ENCODE measurements around the gene ADRM1. TPM values are rescaled to one million over a fixed set of nuclear protein-coding genes. Genes with fewer than 3 reads are reported as not detected.

The ADRM1 gene
- total RNA-seq, 1 donor from 2014 or later: 125 TPM

DNA sequence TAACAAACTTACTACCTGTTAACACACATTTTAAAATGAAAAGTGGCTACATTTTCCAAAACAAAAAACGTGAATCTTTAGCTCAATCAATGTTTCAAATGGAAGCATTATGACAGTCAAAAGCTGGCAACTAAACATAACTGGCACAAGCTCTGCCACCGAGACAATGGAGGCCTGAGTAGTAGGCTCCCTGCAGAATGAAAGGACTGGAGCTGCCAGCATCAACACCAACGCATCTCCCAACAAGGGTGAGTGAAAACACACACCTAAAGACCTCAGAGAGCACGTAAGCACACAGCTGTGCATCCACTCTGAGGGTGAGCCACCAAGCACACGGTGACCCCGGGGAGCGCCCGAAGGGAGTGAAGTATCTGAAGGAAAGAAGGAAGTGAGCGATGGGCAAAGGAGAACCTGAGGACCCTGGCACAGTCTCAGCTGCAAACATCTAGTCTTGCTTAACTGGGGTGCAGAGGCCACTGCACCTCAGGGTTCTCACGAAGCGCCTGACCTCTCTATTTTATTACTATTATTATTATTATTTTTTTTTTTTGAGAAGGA lies 1.6 kb upstream of the ADRM1 start:
- no peaks in the 10 kb centered on the region for H3K9me3 Mint-ChIP-seq (ENCODE audit: unreplicated experiment)
- Histone ChIP-seq H3K4me2 (ENCODE audit: low read length) (no peak overlapping the region), H3K79me2 (ENCODE audit: insufficient read depth, low read length) (peaks cover 32% of the 10 kb centered on the region), H4K20me1 (ENCODE audit: insufficient read depth, low read length) (peaks cover 33% of the 10 kb centered on the region), H3K27ac (ENCODE audit: low read depth, low read length) (no peak overlapping the region), H3K4me1 (ENCODE audit: insufficient read depth, low read length) (peaks cover 19% of the 10 kb centered on the region), H3K4me3 (ENCODE audit: insufficient read depth, low read depth, low read length) (no peak overlapping the region), H2AFZ (ENCODE audit: low read depth, low read length) (no peak overlapping the region), H3K9ac (ENCODE audit: low read length) (no peak overlapping the region), H3K9me3 (ENCODE audit: insufficient read depth, low read depth, low read length) (no peaks in the 10 kb centered on the region), H3K27me3 (ENCODE audit: insufficient read depth, low read length) (no peaks in the 10 kb centered on the region), H3K36me3 (ENCODE audit: insufficient read depth, low read length) (peaks cover 4% of the 10 kb centered on the region)
- peak overlapping the region; percentile 84 for H3K4me3 Mint-ChIP-seq (ENCODE audit: unreplicated experiment)
- H3K27me3 Mint-ChIP-seq (ENCODE audit: low read depth, unreplicated experiment): no peaks in the 10 kb centered on the region
- FAIRE-seq (no peak), DNase-seq (ENCODE audit: low read depth) (no peak)
- H3K36me3 Mint-ChIP-seq (ENCODE audit: low read depth, unreplicated experiment): peaks cover 6% of the 10 kb centered on the region
- peaks cover 7% of the 10 kb centered on the region for H3K4me1 Mint-ChIP-seq (ENCODE audit: low read depth, unreplicated experiment)
- H3K27ac Mint-ChIP-seq (ENCODE audit: unreplicated experiment): no peak overlapping the region
- no peak for TF ChIP-seq EZH2 (IDR thresholded peaks at IDR 0.05; ENCODE audit: insufficient read depth, low read length)
- TF ChIP-seq CTCF (IDR thresholded peaks at IDR 0.05; ENCODE audit: insufficient read depth, low read depth, low read length): no peak

- H3K27ac ChIP-seq (ENCODE audit: low read depth, low read length): peak overlapping the region; percentile 94
- no peak for FAIRE-seq
- Mint-ChIP-seq H3K36me3 (ENCODE audit: low read depth, unreplicated experiment) (peaks cover 6% of the 10 kb centered on the region), H3K4me3 (ENCODE audit: unreplicated experiment) (peak overlapping the region; percentile 84), H3K9me3 (ENCODE audit: unreplicated experiment) (no peaks in the 10 kb centered on the region), H3K4me1 (ENCODE audit: low read depth, unreplicated experiment) (peaks cover 7% of the 10 kb centered on the region), H3K27me3 (ENCODE audit: low read depth, unreplicated experiment) (no peaks in the 10 kb centered on the region), H3K27ac (ENCODE audit: unreplicated experiment) (peak overlapping the region; percentile 87)
- TF ChIP-seq CTCF (IDR thresholded peaks at IDR 0.05; ENCODE audit: insufficient read depth, low read depth, low read length): peak; percentile 74
- no peak for TF ChIP-seq EZH2 (IDR thresholded peaks at IDR 0.05; ENCODE audit: insufficient read depth, low read length)
- DNase-seq (ENCODE audit: low read depth): peak; percentile 81
- peaks cover 4% of the 10 kb centered on the region for H3K36me3 ChIP-seq (ENCODE audit: insufficient read depth, low read length)
- H2AFZ ChIP-seq (ENCODE audit: low read depth, low read length): peak overlapping the region; percentile 61
- peak overlapping the region; percentile 83 for H3K4me3 ChIP-seq (ENCODE audit: insufficient read depth, low read depth, low read length)
- H3K9ac ChIP-seq (ENCODE audit: low read length): peak overlapping the region; percentile 96
- H4K20me1 ChIP-seq (ENCODE audit: insufficient read depth, low read length): peaks cover 40% of the 10 kb centered on the region
- peaks cover 19% of the 10 kb centered on the region for H3K4me1 ChIP-seq (ENCODE audit: insufficient read depth, low read length)
- H3K9me3 ChIP-seq (ENCODE audit: insufficient read depth, low read depth, low read length): no peaks in the 10 kb centered on the region
- H3K79me2 ChIP-seq (ENCODE audit: insufficient read depth, low read length): peaks cover 38% of the 10 kb centered on the region
- no peaks in the 10 kb centered on the region for H3K27me3 ChIP-seq (ENCODE audit: insufficient read depth, low read length)
- H3K4me2 ChIP-seq (ENCODE audit: low read length): peak overlapping the region; percentile 100
These were observed 940 bp upstream of the ADRM1 start for GRCh38 chr20:62301773-62302340.

- peak overlapping the region; percentile 65 for H3K27ac ChIP-seq (ENCODE audit: low read depth, low read length)
- peak overlapping the region; percentile 84 for H3K4me3 Mint-ChIP-seq (ENCODE audit: unreplicated experiment)
- peaks cover 6% of the 10 kb centered on the region for H3K36me3 Mint-ChIP-seq (ENCODE audit: low read depth, unreplicated experiment)
- no peak for FAIRE-seq
- no peaks in the 10 kb centered on the region for H3K9me3 Mint-ChIP-seq (ENCODE audit: unreplicated experiment)
- DNase-seq (ENCODE audit: low read depth): no peak
- H3K79me2 ChIP-seq (ENCODE audit: insufficient read depth, low read length): peaks cover 48% of the 10 kb centered on the region
- peak overlapping the region; percentile 95 for H3K9ac ChIP-seq (ENCODE audit: low read length)
- TF ChIP-seq EZH2 (IDR thresholded peaks at IDR 0.05; ENCODE audit: insufficient read depth, low read length) (no peak), CTCF (IDR thresholded peaks at IDR 0.05; ENCODE audit: insufficient read depth, low read depth, low read length) (no peak)
- H3K36me3 ChIP-seq (ENCODE audit: insufficient read depth, low read length): peaks cover 7% of the 10 kb centered on the region
- H3K27me3 Mint-ChIP-seq (ENCODE audit: low read depth, unreplicated experiment): no peaks in the 10 kb centered on the region
- no peaks in the 10 kb centered on the region for H3K9me3 ChIP-seq (ENCODE audit: insufficient read depth, low read depth, low read length)
- no peaks in the 10 kb centered on the region for H3K27me3 ChIP-seq (ENCODE audit: insufficient read depth, low read length)
- H3K27ac Mint-ChIP-seq (ENCODE audit: unreplicated experiment): no peak overlapping the region
- H3K4me1 Mint-ChIP-seq (ENCODE audit: low read depth, unreplicated experiment): peaks cover 7% of the 10 kb centered on the region
- H3K4me2 ChIP-seq (ENCODE audit: low read length): peak overlapping the region; percentile 99
- H3K4me1 ChIP-seq (ENCODE audit: insufficient read depth, low read length): peaks cover 19% of the 10 kb centered on the region
- peak overlapping the region; percentile 99 for H3K4me3 ChIP-seq (ENCODE audit: insufficient read depth, low read depth, low read length)
- no peak overlapping the region for H2AFZ ChIP-seq (ENCODE audit: low read depth, low read length)
- H4K20me1 ChIP-seq (ENCODE audit: insufficient read depth, low read length): peaks cover 50% of the 10 kb centered on the region
These were observed 204 bp downstream of the ADRM1 start for GRCh38 chr20:62303062-62303339.

Data from astrocyte (in vitro differentiated cells and primary cell).